NCI-H748 treated with DMSO at 0.1 percent for 48 hours (cell line): ENCODE data around the gene NSRP1.
A peak's percentile ranks its signal among the peaks of the same experiment; 100 is the strongest.
"Not testable (repeated sequence)": the region's sequence is repeated elsewhere in the genome, so short reads cannot be mapped to it uniquely, and the experiment has no call there.

Experiments
- DNase-seq: peaks from one replicate; lab custom pipeline; 2025; lab: John Stamatoyannopoulos, UW

Gene NSRP1

GRCh38 chr17:30222251-30222650, 105.6 kb downstream of the NSRP1 start:
- no peak for DNase-seq

GRCh38 chr17:30222721-30223175, 106.1 kb downstream of the NSRP1 start:
- DNase-seq, result no peak

- DNase-seq, result no peak
These were observed 107.9 kb downstream of the NSRP1 start for GRCh38 chr17:30224419-30224960.

GRCh38 chr17:30225112-30225511, 108.5 kb downstream of the NSRP1 start:
- no peak for DNase-seq

- no peak for DNase-seq
These were observed 109.4 kb downstream of the NSRP1 start for GRCh38 chr17:30225919-30226553.

GRCh38 chr17:30226878-30227277, 110.3 kb downstream of the NSRP1 start:
- DNase-seq, result no peak

- no peak for DNase-seq
These were observed 111.4 kb downstream of the NSRP1 start for GRCh38 chr17:30228011-30228410.

GRCh38 chr17:30229012-30229411, 112.4 kb downstream of the NSRP1 start:
- no peak for DNase-seq

- DNase-seq, result not testable (repeated sequence)
These were observed 113.4 kb downstream of the NSRP1 start for GRCh38 chr17:30230009-30230408.

- no peak for DNase-seq
These were observed 114.0 kb downstream of the NSRP1 start for GRCh38 chr17:30230596-30231125.

- DNase-seq, result peak; percentile 59
These were observed 115.6 kb downstream of the NSRP1 start for GRCh38 chr17:30232015-30232823.

GRCh38 chr17:30232824-30233427, 116.3 kb downstream of the NSRP1 start:
- DNase-seq, result no peak

GRCh38 chr17:30234296-30234695, 117.7 kb downstream of the NSRP1 start:
- DNase-seq, result no peak

- DNase-seq, result peak; percentile 47
These were observed 118.3 kb downstream of the NSRP1 start for GRCh38 chr17:30234964-30235363.

GRCh38 chr17:30235386-30236296, 119.0 kb downstream of the NSRP1 start, which contains the start of gene SLC6A4:
Gene SLC6A4 (minus strand): TSS chr17:30235697. CDS start chr17:30221958, 13,739 bp downstream.
- DNase-seq, result no peak
